GM18502 (cell line): Measurements from ENCODE around the gene VPS41.

ENCODE experiments used
- ATAC-seq: cut with Tn5 transposase; IDR thresholded peaks from one replicate; pipeline ENCODE4 v1.9.1; 2021; ENCODE audit warnings: mild to moderate bottlenecking; ENCODE audit not compliant: unreplicated experiment, poor library complexity

The VPS41 gene

GRCh38 chr7:38681882-38682281 is 227.1 kb downstream of the VPS41 start:
- ATAC-seq, result no peak

GRCh38 chr7:38679419-38679818 is 229.6 kb downstream of the VPS41 start:
- ATAC-seq, result no peak

GRCh38 chr7:38678698-38679054 is 230.3 kb downstream of the VPS41 start:
- no peak for ATAC-seq

GRCh38 chr7:38677981-38678697 is 230.9 kb downstream of the VPS41 start:
- ATAC-seq, result no peak

- ATAC-seq, result no peak
These were observed 233.4 kb downstream of the VPS41 start for GRCh38 chr7:38675494-38676106.

GRCh38 chr7:38674513-38674912 is 234.5 kb downstream of the VPS41 start:
- ATAC-seq, result no peak

- ATAC-seq, result no peak
These were observed 235.2 kb downstream of the VPS41 start for GRCh38 chr7:38673795-38674194.
